ENCODE measurements around the gene EPHA4.

The EPHA4 gene

DNA sequence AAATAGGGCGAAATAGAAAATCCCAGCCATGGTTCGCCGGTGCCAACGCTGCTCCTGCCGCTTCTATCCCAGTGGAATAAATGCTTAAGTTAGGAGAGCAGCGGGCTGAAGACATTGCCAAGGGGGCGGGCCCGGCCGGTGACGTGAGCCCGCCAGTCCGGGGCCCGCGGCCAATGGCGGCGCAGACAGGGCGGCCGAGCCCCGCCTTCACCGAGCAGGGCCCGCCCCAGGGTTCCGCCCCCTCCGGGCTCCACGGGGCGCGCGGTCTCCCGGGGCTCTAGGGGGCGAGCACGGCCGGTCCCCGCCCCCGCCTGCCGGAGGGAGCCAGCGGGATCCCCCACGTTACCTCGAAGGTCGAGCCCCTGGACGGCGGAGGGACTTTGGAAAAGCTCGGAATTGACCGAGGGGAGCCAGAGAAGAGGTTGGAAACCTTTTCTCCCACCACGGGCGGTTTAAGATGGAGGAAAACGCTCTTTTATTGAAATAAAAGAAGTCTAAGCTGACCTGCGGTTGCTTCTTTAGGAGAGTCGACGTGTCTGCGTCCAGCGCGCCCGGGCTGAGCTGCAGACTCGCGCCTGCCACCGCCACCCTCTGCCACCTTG is at the start of gene EPHA4:
Gene EPHA4, minus strand, starts transcription at position 86 of the 602 bp plus-strand sequence. Its CDS starts 56 bp downstream, at position 30.
- peak; percentile 88 for DNase-seq

GRCh38 chr2:221618007-221618406 is 45.9 kb upstream of the EPHA4 start:
- no peak for DNase-seq

- DNase-seq: no peak
These were observed 44.5 kb upstream of the EPHA4 start for GRCh38 chr2:221616561-221616960.

- no peak for DNase-seq
These were observed 42.2 kb upstream of the EPHA4 start for GRCh38 chr2:221614274-221614673.

DNA sequence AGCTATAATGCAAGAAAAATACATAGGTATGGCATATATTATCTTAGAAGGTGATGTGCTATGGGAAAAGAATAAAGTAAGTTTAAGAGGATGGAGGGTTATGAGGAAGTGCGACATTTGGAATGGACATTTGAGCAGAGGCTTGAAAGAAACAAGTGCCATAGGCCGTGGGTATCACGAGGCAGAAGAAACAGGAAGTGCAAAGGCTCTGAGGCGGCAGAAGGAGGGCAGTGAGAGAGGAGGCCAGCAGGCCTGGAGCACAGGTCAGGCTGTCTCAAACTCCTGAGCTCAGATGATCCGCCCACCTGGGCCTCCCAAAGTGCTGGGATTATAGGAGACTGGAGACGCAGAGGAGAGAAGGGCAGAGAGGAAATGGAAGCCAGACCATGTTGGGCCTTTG is 40.7 kb upstream of the EPHA4 start:
- DNase-seq: no peak

GRCh38 chr2:221612161-221612560 is 40.1 kb upstream of the EPHA4 start:
- no peak for DNase-seq

DNA sequence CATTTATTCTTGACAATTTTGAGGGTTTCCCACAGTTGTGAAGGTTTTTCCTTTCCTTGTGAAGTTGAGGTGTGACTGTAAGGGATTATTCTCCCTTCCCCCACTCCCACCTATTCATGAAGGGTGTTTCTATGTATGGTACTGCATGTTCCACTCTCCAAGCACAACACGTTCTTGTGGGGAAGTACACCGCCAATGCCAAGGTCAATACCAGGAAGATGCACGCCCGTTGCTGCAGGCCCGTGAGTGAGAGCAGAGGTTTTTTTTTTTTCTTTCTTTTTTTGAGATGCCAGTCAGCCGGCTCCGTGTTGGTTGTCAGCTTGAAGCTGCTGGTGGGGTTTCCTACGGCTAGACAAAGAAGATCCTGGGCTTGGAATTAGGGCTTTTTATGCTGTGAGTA is 38.6 kb upstream of the EPHA4 start:
- DNase-seq: no peak

DNA sequence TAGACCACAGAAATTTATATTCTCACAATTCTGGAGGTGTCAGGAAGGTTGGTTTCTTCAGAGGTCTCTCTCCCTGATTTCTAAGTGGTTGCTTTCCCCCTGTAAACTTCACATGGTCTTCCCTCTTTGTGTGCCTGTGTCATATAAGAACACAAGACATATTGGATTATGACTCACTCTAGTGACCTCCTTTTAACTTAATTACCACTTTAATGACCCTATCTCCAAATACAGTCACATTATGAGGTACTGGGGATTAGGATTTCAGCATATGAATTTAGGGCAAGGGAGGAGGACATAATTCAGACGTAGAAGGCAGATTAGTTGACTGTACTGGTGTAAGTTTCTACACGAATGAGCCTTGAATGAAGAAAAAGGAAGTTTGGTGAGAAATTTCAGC is 38.2 kb upstream of the EPHA4 start:
- DNase-seq: no peak

DNA sequence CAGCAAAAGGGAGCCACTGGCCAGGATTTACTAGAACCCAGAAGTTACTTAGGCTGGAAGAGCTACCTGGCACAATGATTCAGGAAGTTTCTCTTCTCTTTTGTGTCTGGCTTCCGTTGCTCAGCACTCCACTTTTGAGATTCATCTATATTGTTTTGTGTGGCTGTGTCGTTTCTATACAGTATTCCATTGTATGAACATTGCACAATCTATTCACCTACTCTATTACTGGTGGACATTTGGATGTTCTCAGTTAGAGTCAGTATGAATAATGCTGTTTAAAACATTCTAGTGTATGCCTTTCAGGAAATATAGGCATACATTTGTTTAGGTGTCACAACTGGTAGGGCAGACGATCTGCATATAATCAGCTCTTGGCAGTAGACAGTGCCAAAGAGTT is 36.3 kb upstream of the EPHA4 start:
- no peak for DNase-seq

GRCh38 chr2:221606424-221606823 is 34.3 kb upstream of the EPHA4 start:
- DNase-seq: no peak

DNA sequence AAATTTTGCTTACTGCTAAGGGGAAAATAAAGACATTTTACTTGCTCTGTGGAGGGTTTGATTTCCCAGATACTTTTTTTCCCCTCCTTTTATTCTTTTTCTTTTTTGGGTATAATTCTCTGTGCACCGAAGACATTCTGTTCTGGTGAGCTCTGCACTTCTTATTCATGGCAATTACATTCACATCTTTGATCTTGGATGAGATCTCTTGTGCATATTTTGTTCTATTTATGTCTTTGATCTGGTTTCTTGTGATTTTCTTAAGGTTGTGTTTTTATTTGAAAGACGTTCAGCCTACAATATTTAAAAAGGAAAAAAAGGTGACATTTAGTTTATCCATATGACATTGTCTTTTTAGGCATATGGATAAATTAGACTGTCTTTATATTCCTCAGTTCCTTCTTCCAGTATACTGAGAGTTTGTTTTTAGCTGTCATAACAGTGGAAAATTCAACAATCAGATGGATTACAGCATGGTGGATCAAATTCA is 33.7 kb upstream of the EPHA4 start:
- no peak for DNase-seq

DNA sequence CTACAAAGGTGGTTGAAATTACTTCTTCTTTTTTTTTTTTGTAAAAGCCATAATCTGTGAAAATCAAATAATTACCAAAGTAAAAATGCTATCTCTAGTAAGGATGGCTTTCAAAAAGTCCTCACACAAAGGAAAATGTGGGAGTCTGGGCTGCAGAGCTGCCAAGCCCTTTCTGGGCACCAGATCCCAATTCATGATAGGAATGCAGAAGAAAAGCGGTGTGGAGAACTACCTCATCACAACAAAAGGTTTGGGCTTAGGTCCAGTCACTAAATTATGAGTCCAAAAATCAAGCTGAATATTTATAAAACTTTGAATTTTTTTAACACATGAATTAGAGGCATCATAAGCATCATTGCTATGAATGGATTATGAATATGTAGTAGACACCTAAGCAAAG is 30.8 kb upstream of the EPHA4 start:
- no peak for DNase-seq

DNA sequence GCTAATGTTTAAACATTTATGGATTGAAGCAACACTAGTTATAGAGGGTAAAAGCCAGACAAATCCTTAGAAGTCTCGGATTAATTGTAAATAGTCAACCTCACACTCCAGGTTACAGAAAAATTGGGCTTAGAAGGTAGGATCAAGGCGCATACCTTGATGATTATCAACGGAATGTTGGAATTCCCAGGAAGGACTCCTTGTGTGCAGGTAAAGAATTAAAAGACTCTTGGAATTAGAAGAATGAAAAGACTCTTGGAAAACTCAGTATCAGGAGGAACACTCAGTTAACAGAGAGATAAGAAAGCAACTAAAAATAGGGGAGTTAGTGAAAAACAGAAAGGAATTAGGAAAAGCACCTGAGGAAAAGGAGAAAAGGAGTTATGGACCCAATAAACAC is 29.3 kb upstream of the EPHA4 start:
- DNase-seq: no peak

DNA sequence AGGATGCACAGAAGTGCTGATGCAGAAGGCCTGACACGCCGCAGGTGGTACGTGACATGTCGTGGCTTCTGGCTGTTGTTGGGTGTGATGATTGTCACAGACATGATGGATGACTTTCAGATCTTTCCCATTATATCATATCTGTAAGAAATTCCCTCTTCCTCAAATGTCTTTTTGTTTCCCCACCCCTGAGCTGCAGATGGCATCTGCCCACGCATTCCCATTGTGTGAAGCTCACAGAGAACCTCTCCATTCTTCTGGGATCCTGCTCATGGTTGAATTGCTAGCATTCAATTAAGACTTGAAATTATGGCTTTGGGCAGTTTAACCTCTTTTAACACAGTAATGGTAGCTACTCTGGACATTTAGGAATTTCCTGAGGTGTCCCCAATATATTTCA is 28.3 kb upstream of the EPHA4 start:
- DNase-seq: no peak

- no peak for DNase-seq
These were observed 24.1 kb upstream of the EPHA4 start for GRCh38 chr2:221596192-221596591.

DNA sequence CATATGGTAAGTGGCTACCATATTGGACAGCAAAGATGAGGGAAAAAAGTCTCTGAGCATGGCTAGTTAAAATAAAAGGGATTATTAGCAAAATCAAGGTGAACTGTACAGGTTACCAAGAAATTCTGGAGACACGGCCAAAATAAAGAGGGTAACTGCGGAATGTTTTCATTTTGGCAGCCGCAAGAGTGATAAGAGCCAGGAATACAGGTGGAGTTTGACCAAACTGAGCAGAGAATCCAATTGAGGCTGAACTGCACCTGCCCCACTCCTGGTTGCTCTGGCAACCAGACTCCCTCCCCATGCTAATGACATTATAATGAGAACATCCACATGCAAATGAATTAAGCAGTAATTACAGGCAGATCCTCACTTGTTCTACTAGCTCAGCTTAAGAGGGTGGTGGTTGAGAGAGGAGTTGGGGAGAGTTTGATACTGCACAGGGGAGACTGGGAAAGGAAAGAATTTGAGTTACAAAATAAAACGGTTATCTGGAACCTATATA is 18.8 kb upstream of the EPHA4 start:
- DNase-seq: no peak

- DNase-seq: no peak
These were observed 17.6 kb upstream of the EPHA4 start for GRCh38 chr2:221589696-221590095.

DNA sequence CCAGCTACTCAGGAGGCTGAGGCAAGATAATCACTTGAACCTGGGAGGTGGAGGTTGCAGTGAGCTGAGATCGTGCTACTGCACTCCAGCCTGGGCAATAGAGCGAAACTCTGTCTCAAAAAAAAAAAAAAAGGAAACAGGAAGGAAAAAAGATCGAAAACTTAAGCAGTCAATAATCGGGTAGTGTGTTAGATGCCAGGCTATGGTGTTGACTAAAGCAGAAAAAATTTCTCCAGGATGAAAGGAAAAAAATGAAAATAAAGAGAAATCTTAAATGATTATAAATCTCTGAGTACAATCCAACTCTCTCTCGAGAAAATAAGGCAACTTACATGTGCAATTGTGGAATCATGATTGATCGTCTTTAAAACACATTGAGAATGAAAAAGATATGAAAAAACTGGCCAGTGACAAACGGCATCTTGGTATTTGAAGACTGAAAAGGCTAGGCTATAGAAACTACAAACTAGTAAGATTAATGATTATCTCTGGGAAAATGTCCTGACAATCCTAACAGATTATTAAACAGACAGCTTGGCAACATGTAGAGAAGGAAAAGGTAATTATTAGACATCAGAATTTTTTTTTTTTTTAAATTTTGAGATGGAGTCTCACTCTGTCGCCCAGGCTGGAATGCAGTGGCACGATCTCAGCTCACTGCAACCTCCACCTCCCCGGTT is 16.3 kb upstream of the EPHA4 start:
- DNase-seq: no peak

DNA sequence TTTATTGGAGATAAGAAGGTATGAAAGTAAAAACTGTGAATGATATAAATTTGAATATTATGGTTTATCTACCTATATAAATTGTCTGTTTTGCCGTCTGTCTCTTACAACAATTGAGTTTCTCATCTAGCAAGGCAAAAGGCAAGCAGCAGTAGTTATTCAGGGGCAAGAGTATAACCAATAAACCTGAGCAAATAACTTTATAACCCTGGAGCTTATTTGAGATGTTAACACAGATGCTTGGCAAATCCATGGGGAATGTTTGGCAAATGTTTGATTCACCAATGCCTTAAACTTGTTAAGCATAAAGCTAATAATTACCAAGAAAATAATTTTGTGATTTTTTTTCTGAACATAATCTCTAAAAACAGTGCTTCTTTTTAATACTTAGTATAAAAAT is 9.9 kb upstream of the EPHA4 start:
- no peak for DNase-seq

GRCh38 chr2:221574231-221574570 is 2.1 kb upstream of the EPHA4 start:
- DNase-seq: no peak

- DNase-seq: peak; percentile 82
These were observed 1.5 kb upstream of the EPHA4 start for GRCh38 chr2:221573430-221574230.

GRCh38 chr2:221572821-221573429 is 821 bp upstream of the EPHA4 start:
- DNase-seq: no peak

- DNase-seq: peak; percentile 39
These were observed 419 bp downstream of the EPHA4 start for GRCh38 chr2:221571551-221572218.

Measured in CD4-positive, alpha-beta T cell treated with Interleukin-10 for 1 hour (primary cell).